Skeletal muscle tissue (tissue), 4 donors: ENCODE data around the gene HLA-DPB1. TPM values are rescaled to one million over a fixed set of nuclear protein-coding genes. Genes with fewer than 3 reads are reported as not detected.

ENCODE experiments used
- H3K27ac ChIP-seq: one replicate; pipeline ENCODE4 v1.7.0; 2013; ENCODE audit warnings: mild to moderate bottlenecking, low read depth, low read length, inconsistent platforms
- H3K27me3 ChIP-seq, 3 donors: one replicate each; pipeline ENCODE4 v1.7.0; 2013; ENCODE audit warnings: low read length in 3 of 3; ENCODE audit not compliant: control insufficient read depth in 3 of 3, insufficient read depth in 3 of 3
- H3K36me3 ChIP-seq, 3 donors: one replicate each; pipeline ENCODE4 v1.7.0; 2013; ENCODE audit warnings: low read length in 3 of 3; ENCODE audit not compliant: control insufficient read depth in 3 of 3, insufficient read depth in 3 of 3
- H3K4me1 ChIP-seq, 3 donors: one replicate each; pipeline ENCODE4 v1.7.0; 2013; ENCODE audit warnings: low read length in 3 of 3, mild to moderate bottlenecking in 3 of 3; ENCODE audit not compliant: control insufficient read depth in 3 of 3, insufficient read depth in 3 of 3
- H3K4me3 ChIP-seq, 3 donors: one replicate each; pipeline ENCODE4 v1.7.0; 2013; ENCODE audit warnings: low read length in 3 of 3
- H3K9ac ChIP-seq, 3 donors: one replicate each; pipeline ENCODE4 v1.7.0; 2013; ENCODE audit warnings: low read length in 3 of 3, mild to moderate bottlenecking in 3 of 3, moderate library complexity in 2 of 3, low read depth in 1 of 3
- H3K9me3 ChIP-seq, 3 donors: one replicate each; pipeline ENCODE4 v1.7.0; 2013; ENCODE audit warnings: low read length in 3 of 3; ENCODE audit not compliant: control insufficient read depth in 3 of 3
- total RNA-seq: library from RNA; depleted of rRNA; stranded (reverse); fragments of >200 nt; gene quantifications from one replicate; pipeline ENCODE4 v1.2.3, GENCODE V29; 2014
- donor health status: Osteomylitis.

HLA-DPB1 gene
- 9.9 TPM for total RNA-seq

- Histone ChIP-seq H3K9me3 (no peaks in the 10 kb centered on the region), H3K4me3 (peak within 1 kb of the TSS; percentile 53 to 67 (median 65)), H3K9ac (peak within 1 kb of the TSS; percentile 28 to 66 (median 50)), H3K27me3 (peaks cover 15 to 21% (median 18%) of the 10 kb centered on the region in 3 donors), H3K4me1 (peaks cover 5 to 12% (median 12%) of the 10 kb centered on the region in 3 donors), H3K27ac (peak within 1 kb of the TSS; percentile 80), H3K36me3 (no peaks in the 10 kb centered on the region)
These were observed at the start of gene HLA-DPB1 for GRCh38 chr6:33075568-33076405. Gene HLA-DPB1 (plus strand): TSS chr6:33075990. CDS start chr6:33076042, 52 bp downstream.

- Histone ChIP-seq H3K9me3 (no peaks in the 10 kb centered on the region), H3K27me3 (no peaks in the 10 kb centered on the region), H3K27ac (peak overlapping the region; percentile 69), H3K4me3 (no peak overlapping the region), H3K36me3 (no peaks in the 10 kb centered on the region), H3K4me1 (no peaks in the 10 kb centered on the region), H3K9ac (no peak overlapping the region)
These were observed 47.5 kb upstream of the HLA-DPB1 start for GRCh38 chr6:33028220-33028849.

- peak overlapping the region; percentile 69 for H3K27ac ChIP-seq
- no peak overlapping the region for H3K9ac ChIP-seq
- no peaks in the 10 kb centered on the region for H3K4me1 ChIP-seq
These were observed 46.2 kb upstream of the HLA-DPB1 start for GRCh38 chr6:33029328-33030184.

GRCh38 chr6:33030245-33030644 lies 45.5 kb upstream of the HLA-DPB1 start:
- no peaks in the 10 kb centered on the region for H3K4me1 ChIP-seq
- H3K9me3 ChIP-seq: no peaks in the 10 kb centered on the region
- peak overlapping the region; percentile 69 for H3K27ac ChIP-seq
- H3K27me3 ChIP-seq: no peaks in the 10 kb centered on the region
- no peaks in the 10 kb centered on the region for H3K36me3 ChIP-seq
- H3K4me3 ChIP-seq: no peak overlapping the region
- no peak overlapping the region for H3K9ac ChIP-seq

More at GRCh38 chr6:33029328-33030184, 46.2 kb upstream of the HLA-DPB1 start:
- Histone ChIP-seq H3K4me3 (no peak overlapping the region), H3K27me3 (no peaks in the 10 kb centered on the region), H3K36me3 (no peaks in the 10 kb centered on the region), H3K9me3 (no peaks in the 10 kb centered on the region)

- H3K9me3 ChIP-seq: no peaks in the 10 kb centered on the region
- H3K4me3 ChIP-seq: no peak overlapping the region
- no peaks in the 10 kb centered on the region for H3K36me3 ChIP-seq
- H3K4me1 ChIP-seq: no peaks in the 10 kb centered on the region
- H3K27me3 ChIP-seq: no peaks in the 10 kb centered on the region
- no peak overlapping the region for H3K27ac ChIP-seq
- H3K9ac ChIP-seq: no peak overlapping the region
These were observed 41.2 kb upstream of the HLA-DPB1 start for GRCh38 chr6:33034554-33034953.

GRCh38 chr6:33036535-33036934 lies 39.3 kb upstream of the HLA-DPB1 start:
- Histone ChIP-seq H3K36me3 (no peaks in the 10 kb centered on the region), H3K9ac (no peak overlapping the region), H3K4me3 (no peak overlapping the region), H3K27me3 (no peaks in the 10 kb centered on the region), H3K9me3 (no peaks in the 10 kb centered on the region), H3K4me1 (no peaks in the 10 kb centered on the region), H3K27ac (no peak overlapping the region)

- Histone ChIP-seq H3K9ac (no peak overlapping the region), H3K36me3 (no peaks in the 10 kb centered on the region), H3K4me3 (no peak overlapping the region), H3K27ac (no peak overlapping the region), H3K4me1 (no peaks in the 10 kb centered on the region), H3K9me3 (no peaks in the 10 kb centered on the region), H3K27me3 (no peaks in the 10 kb centered on the region)
These were observed 35.6 kb upstream of the HLA-DPB1 start for GRCh38 chr6:33040157-33040556.

- H3K9me3 ChIP-seq: no peaks in the 10 kb centered on the region
- no peaks in the 10 kb centered on the region for H3K36me3 ChIP-seq
- H3K4me3 ChIP-seq: no peak overlapping the region
- no peak overlapping the region for H3K9ac ChIP-seq
- peaks cover 6 to 11% (median 8%) of the 10 kb centered on the region in 3 donors for H3K27me3 ChIP-seq
- no peaks in the 10 kb centered on the region for H3K4me1 ChIP-seq
- H3K27ac ChIP-seq: no peak overlapping the region
These were observed 26.3 kb upstream of the HLA-DPB1 start for GRCh38 chr6:33049323-33050013.

- no peak overlapping the region for H3K27ac ChIP-seq
- peaks cover 6 to 11% (median 8%) of the 10 kb centered on the region in 3 donors for H3K27me3 ChIP-seq
- H3K4me1 ChIP-seq: no peaks in the 10 kb centered on the region
- H3K9ac ChIP-seq: no peak overlapping the region
- no peaks in the 10 kb centered on the region for H3K9me3 ChIP-seq
- no peaks in the 10 kb centered on the region for H3K36me3 ChIP-seq
- no peak overlapping the region for H3K4me3 ChIP-seq
These were observed 25.6 kb upstream of the HLA-DPB1 start for GRCh38 chr6:33050014-33050810.
